A172 (cell line): ENCODE measurements around the gene PLN. TPM values are rescaled to one million over a fixed set of nuclear protein-coding genes. Genes with fewer than 3 reads are reported as not detected.

Experiments used
- DNase-seq: peaks from one replicate; pipeline ENCODE4 v3.0.0-alpha.2; 2015; ENCODE audit warnings: low spot score
- total RNA-seq: library from RNA; depleted of rRNA; stranded (reverse); fragments of >200 nt; shearing (Covaris generic); gene quantifications from 2 replicates; pipeline ENCODE4 v1.2.3, GENCODE V29; 2014; rRNA removed

PLN gene
- total RNA-seq, 1 experiment from 2014 or later = not detected

DNA sequence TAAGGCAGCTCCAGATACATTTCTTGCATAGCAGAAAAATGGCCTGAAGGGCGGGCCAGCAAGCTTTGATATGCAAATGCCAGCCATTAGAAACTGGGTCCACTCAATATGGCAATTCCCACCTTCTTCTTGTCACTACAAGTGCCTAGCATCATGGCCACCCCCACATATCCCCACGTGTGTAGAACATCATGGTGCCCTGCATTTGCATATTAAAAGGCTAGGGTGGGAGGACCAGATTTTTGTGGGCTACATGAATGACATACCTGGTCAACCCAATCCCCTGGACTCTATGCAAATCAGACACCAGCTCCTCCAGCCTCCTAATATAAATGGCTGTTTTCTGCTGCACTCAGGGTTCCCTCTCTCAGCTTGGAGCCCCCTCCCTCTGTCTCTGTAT lies 31.7 kb downstream of the PLN start:
- DNase-seq = no peak

DNA sequence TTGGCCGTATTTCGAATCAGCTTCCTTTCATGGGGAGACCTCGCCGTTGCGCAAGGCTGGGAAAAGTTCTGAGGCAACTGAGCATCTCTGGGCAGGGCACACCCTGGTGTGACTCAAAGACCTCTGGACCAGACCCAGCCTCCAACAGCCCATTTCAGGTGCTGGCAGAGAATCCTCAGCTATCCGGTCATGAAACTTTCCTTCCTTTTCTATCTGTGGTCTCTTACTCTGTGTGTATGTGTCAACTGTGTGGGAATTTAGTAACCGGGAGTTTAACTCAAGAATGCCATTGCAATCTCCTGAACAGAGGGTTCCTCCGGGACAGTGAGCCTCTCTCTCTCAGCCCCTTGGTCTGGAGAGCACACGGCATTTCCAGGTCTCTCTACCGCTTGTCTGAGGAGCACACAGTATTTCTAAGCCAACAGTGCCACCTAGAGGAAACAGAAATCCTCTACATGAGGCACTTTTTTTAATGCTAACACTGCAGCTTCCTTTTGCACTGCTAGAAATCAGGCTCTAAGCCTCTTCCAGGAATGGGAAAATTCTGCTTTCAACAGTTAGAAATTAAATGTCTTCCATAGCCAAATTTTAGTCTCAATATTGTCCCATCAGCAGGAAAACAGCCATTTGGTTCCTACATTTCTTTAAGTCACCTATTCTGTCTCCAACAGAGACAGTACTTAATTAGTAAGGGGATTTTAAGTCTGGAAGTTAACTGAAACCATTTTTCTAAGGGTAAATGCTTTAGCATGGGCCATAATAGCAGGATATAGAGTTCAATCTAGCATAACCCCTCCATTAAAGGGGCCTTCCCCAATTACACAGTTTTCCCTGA lies 32.7 kb downstream of the PLN start:
- DNase-seq = peak; percentile 55

DNA sequence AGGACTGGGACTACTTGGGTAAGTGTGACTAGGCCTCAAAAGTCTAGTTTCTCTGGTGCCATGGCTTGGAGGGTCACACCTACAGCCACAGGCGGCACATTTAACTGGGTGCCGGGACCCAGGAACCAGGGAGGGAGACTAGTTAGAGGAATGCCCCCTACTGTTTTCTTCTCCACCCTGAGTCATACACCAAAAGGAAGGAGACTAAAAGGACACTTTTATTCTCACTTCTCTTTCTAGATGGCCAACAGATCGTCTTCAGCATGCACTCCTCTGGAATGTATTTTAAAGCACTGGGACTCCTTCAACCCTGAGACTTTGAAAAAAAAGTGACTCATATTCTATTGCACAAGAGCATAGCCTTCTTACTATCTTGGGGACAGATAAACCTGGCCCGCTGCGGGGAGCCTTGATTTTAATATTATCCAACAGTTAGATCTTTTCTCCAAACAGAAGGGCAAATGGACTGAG lies 33.4 kb downstream of the PLN start:
- peak; percentile 46 for DNase-seq

DNA sequence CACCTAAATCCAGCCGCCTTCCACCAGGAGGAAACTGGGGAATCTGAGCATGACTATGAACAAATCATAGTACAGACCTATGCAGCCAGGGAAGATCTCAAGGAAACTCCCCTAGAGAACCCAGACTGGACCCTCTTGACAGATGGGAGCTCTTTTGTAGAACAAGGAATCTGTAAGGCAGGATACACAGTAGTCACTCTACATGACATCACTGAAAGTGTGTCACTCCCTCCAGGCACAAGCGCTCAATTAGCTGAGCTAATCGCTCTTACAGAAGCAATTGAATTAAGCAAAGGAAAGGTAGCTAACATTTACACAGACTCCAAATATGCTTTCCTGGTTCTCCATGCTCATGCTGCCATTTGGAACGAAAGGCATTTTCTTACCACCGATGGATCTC lies 36.8 kb downstream of the PLN start:
- DNase-seq = no peak

DNA sequence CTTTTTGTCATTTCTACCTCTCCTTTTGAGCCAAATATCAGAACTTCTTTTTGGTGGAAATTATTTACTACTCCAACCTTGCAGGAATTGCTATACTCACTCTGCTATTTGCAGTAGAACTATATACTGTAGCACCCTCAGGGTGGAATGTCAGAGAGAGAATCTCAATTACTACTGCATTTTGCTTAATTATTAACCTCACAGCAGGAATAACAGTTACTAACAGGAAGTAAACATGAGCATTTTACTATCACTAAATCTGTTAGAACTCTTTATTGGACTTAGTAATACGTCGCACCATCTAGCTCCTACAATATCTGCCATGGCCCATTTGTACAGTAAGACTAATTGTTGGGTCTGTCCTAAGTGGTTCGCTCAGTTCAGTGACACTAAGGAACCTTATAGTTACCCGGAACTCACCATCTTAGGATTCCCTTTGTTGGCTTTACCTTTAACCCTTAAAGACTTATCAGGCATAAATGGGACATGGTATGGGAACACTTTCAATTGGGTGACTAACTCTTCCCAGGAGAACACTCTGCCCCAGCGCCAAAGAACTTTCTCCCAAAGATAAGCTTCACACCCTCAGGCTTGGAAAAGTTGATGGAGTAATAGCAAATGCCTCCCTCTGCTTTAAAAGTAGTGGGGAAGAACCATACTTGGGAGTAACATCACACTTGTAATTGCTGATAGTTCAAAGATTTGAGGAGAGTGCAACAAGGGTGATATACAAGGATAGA lies 38.8 kb downstream of the PLN start:
- no peak for DNase-seq

DNA sequence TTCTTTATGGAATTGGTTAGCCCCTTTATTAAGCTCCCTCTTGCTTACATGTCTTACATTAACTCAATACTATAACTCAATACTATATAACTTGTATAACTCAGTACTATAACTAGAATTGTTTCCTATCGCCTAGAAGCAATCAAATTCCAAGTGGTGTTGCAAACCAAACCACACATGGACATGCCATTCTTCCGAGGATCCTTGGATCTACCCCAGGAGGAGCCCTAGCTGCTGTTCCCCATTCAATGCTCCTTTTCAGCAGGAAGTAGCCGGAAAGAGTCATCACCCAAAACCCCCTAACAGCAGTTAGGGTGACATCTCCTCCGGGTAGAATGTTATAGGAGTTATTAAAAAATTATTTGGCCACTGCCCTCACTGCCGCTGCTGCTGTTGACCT lies 40.5 kb downstream of the PLN start:
- DNase-seq = no peak

DNA sequence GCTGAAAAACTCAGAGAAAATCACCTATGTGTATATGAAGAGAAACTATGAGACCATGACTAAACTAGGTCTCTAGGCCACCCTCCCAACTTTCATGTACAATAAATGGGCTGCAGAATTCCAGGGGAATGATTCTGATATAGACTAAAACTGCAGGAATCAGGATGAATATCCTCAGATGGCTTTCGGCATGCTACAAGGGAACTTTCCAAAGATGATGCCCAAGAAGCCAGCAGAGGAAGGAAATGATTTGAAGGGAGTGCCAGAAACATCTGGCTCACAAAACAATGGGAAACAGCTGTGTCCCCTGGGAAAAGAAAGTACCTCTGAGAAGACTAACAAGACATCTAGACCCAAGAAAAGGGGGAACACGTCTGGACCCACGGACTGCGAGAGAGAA lies 41.1 kb downstream of the PLN start:
- no peak for DNase-seq

DNA sequence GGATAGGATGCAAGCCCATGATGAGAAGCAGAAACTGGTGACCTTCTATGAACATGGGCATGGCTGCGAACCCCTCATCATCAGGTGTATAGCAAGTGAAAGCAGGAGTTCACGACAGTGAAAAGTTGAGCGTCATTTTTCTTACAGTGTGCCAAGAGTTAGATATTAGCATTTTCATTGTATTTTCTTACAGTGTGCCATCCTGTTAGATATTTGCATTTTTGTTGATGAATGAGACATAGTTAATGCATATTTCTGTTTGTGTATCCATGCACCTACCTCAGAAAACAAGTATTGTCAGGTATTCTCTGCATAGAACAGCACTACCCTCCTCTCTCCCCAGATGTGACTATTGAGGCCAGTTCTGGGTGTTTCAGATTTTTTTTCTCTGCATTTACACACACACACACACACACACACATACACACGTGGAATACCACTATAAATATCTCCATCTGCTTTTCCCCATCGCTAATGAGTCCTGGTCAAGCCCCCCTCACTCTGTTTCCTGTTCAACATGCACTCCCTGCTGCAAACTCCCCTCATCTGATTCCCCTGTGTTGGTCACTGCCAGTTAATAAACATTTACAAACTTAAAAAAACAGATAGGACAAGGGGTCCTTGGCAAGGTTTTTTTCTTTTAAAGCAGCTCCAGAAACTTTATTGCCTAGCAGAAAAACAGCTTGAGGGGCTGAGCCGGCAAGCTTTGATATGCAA lies 41.7 kb downstream of the PLN start:
- DNase-seq = no peak

DNA sequence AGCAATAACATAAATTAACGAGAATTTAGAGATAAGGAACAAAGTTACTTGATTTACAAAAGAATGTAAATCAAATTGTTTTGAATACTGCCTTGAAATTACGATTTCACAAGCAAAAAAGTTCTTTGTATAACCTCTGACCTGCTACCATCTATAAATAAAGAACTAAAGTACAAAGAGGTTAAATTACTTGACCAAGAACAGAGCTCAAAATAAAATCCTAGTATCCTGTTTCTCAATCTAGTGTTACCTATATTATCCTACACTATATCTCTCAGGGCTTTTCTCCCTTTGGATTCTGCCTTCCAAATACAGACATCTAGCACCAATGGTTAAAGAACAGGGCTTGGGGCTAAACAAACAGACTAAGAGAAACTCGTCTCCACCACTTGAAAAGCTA lies 43.8 kb downstream of the PLN start:
- no peak for DNase-seq

DNA sequence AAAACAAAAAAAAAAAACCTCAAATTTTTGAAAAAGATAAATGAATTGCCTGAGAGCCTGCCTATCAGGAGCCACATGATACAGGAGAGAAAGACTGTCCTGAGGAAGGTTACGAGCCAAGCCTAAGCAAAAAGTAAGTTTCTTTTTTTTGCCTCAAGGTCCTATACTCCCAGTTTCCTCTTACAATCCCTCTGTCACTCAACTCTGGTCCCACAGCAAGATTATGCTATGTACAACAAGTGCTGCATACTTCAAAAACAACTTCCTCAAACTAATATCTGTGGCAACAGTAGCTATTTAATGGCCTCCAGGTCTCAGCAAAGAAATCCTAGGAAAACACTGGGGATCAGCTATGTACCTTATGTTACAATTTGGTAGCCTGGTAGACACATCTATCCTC lies 46.8 kb downstream of the PLN start:
- DNase-seq = no peak

DNA sequence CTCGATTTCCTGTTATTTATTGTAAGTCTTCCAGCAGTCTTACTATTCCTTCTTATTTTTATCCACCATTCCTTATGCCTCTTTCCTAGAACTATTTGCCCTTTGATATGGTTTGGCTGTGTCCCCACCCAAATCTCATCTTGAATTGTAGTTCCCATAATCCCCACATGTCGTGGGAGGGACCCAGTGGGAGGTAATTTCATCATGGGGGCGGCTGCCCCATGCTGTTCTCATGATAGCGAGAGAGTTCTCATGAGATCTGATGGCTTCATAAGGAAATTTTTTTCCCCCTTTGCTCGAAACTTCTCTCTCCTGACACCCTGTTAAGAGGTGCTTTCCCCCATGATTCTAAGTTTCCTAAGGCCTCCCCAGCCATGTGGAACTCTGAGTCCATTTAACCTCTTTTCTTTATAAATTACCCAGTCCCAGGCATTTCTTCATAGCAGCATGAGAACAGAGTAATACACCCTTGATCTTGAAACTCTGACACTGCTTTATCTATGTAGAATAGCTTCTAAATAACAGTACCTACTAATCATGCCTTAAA lies 48.8 kb downstream of the PLN start:
- no peak for DNase-seq

DNA sequence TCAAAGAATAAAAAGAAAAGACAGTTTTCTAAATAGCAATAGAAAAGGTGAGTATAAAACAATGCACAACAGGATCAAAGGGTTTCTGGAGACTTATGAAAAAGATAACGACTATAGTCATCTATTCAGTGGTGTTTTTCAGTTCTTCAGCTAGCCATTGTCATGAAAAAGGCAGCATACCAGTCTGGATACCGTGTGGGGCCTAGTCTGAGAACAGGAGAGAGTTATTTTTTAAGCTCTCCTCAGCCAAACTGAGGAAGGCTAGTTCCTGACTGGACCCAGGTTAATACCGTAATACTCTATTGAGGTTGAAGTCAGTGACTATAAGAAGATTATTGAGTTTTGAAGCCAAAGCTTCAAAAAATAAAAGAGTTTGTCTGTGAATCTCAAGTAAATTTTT lies 49.5 kb downstream of the PLN start:
- no peak for DNase-seq

DNA sequence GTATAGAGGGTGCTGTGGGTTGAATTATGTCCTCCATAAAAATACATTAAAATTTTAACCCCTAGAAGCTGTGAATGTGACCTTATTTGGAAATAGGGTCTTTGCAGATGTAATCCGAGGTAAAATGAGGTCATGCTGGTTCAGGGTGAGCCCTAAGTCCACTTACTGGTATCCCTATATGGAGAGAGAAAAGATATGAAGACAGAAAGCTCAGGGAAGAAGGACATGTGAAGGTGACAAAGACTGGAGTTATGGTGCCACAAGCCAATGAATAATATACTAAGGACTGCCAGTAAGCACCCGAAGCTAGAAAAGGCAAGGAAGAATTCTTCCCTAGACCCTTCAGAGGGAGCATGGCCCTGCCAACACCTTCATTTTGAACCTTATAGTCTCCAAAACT lies 50.2 kb downstream of the PLN start:
- no peak for DNase-seq

DNA sequence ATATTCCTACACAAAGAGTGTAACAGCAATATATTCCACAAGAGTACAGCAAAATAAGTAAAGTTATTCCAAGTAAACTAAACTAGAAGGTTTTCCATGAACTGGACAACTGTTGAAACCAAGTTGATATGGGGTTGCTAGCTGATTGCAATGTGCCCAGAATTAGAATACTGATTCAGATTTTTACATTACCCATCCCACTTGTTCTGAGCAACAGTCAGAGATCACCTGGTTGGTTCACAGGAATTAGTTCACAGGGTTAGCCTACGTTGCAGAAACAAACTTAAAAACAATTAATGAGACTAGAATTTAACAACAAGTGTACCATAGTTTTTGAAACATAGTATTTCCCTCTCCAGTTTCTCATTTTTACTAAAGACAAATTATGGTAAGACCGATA lies 54.2 kb downstream of the PLN start:
- DNase-seq = no peak

DNA sequence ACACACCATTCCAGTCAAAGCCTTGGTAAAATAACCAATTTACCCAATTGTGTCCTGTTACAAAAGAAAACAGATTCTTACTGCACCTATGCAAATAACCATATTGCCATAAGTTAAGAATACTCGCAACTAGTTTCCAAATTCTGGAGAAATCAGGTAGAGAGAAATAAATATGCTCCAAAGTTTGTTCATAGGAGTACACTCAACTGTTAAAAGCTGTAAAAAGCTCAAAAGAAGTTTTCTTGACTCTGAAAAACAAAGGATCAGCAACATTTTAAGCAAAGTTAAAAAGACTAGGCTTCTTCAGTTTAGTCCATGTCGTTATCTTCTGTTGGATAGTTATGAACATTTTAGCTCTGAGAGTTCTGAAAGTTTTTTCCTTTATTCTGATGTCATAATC lies 55.3 kb downstream of the PLN start:
- DNase-seq = no peak

DNA sequence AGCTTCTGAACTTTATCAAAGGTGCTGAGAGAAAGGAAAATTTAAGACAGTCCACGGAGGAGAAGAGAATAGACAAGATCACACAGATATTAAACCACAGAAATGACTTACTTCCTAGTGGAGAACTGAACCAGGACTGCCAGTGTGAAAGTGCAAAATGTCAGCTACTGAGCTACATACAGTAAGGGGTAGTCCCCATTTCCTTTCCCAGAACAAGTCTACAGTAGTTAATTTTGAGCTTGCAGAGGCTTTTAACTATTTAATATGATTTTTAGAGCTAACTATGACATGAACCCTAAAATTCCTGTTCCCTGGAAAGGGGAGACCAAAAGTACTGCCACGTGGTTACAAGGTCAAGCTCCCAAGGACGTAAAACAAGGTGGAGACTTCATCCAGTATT lies 58.2 kb downstream of the PLN start:
- no peak for DNase-seq

DNA sequence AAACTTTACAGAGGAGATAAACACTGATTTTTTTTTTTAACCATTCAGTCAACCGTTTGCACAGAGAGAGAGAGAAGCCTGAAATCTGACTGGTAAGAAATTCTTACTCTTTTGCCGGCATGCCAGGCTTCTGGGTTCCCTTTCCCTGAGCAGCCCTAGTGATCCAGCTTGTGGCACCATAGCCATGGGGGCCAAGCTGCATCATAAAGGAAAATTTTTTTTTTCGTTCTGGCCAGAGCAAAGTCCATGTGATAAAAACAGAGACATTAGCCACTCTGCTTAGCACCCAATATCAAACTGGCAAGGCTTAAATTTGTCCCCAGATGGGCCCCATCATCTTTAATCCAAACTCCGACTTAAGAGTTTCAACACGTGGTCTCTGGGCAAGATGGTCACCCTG lies 58.8 kb downstream of the PLN start:
- no peak for DNase-seq

Other genes starting within 250 kb of the PLN start
- gene CEP85L, start 103.3 kb downstream of the PLN start, total RNA-seq = 4.7 and 5.0 TPM in 2 replicates